Measurements from ENCODE around the gene CA9.
A peak's percentile ranks its signal among the peaks of the same experiment; 100 is the strongest.

CA9 gene

GRCh38 chr9:35690614-35691333, 17.0 kb downstream of the CA9 start:
- peak in 1 of 2 donors; percentile 22 for DNase-seq (ENCODE audit: low read depth in 1 of 2, low spot score in 1 of 2)

- no peak for DNase-seq (ENCODE audit: low read depth in 1 of 2, low spot score in 1 of 2)
Measured at GRCh38 chr9:35691334-35691650, 17.6 kb downstream of the CA9 start.

GRCh38 chr9:35691757-35692301, 18.1 kb downstream of the CA9 start:
- DNase-seq (ENCODE audit: low read depth in 1 of 2, low spot score in 1 of 2): no peak

GRCh38 chr9:35695943-35696401, 22.2 kb downstream of the CA9 start:
- no peak for DNase-seq (ENCODE audit: low read depth in 1 of 2, low spot score in 1 of 2)

GRCh38 chr9:35696520-35697215, 22.9 kb downstream of the CA9 start:
- DNase-seq (ENCODE audit: low read depth in 1 of 2, low spot score in 1 of 2): peak; percentile 28 to 33

- no peak for DNase-seq (ENCODE audit: low read depth in 1 of 2, low spot score in 1 of 2)
Measured at GRCh38 chr9:35697486-35697885, 23.8 kb downstream of the CA9 start.

- DNase-seq (ENCODE audit: low read depth in 1 of 2, low spot score in 1 of 2): no peak
Measured at GRCh38 chr9:35698231-35698630, 24.5 kb downstream of the CA9 start.

GRCh38 chr9:35700031-35700430, 26.3 kb downstream of the CA9 start:
- DNase-seq (ENCODE audit: low read depth in 1 of 2, low spot score in 1 of 2): no peak

GRCh38 chr9:35700942-35701341, 27.2 kb downstream of the CA9 start:
- no peak for DNase-seq (ENCODE audit: low read depth in 1 of 2, low spot score in 1 of 2)

GRCh38 chr9:35702696-35703095, 29.0 kb downstream of the CA9 start:
- no peak for DNase-seq (ENCODE audit: low read depth in 1 of 2, low spot score in 1 of 2)

GRCh38 chr9:35703906-35704672, 30.4 kb downstream of the CA9 start:
- no peak for DNase-seq (ENCODE audit: low read depth in 1 of 2, low spot score in 1 of 2)

- no peak for DNase-seq (ENCODE audit: low read depth in 1 of 2, low spot score in 1 of 2)
Measured at GRCh38 chr9:35705372-35705771, 31.6 kb downstream of the CA9 start.

- no peak for DNase-seq (ENCODE audit: low read depth in 1 of 2, low spot score in 1 of 2)
Measured at GRCh38 chr9:35705836-35706430, 32.2 kb downstream of the CA9 start.

GRCh38 chr9:35706951-35707350, 33.2 kb downstream of the CA9 start:
- DNase-seq (ENCODE audit: low read depth in 1 of 2, low spot score in 1 of 2): no peak

- no peak for DNase-seq (ENCODE audit: low read depth in 1 of 2, low spot score in 1 of 2)
Measured at GRCh38 chr9:35708146-35708545, 34.4 kb downstream of the CA9 start.

- DNase-seq (ENCODE audit: low read depth in 1 of 2, low spot score in 1 of 2): no peak
Measured at GRCh38 chr9:35710818-35711500, 37.2 kb downstream of the CA9 start.

- no peak for DNase-seq (ENCODE audit: low read depth in 1 of 2, low spot score in 1 of 2)
Measured at GRCh38 chr9:35711501-35712428, 38.0 kb downstream of the CA9 start.

GRCh38 chr9:35712762-35713400, 39.2 kb downstream of the CA9 start:
- no peak for DNase-seq (ENCODE audit: low read depth in 1 of 2, low spot score in 1 of 2)

GRCh38 chr9:35713578-35713977, 39.9 kb downstream of the CA9 start:
- no peak for DNase-seq (ENCODE audit: low read depth in 1 of 2, low spot score in 1 of 2)

All from stimulated activated CD4-positive, alpha-beta T cell treated with anti-CD3 and anti-CD28 coated beads, Interleukin-15, amount 100 ng/mL, for 1 hour (primary cell).